ENCODE data around the gene SH2D1A.
A peak's percentile ranks its signal among the peaks of the same experiment; 100 is the strongest.
"Not testable (repeated sequence)": the region's sequence is repeated elsewhere in the genome, so short reads cannot be mapped to it uniquely, and the experiment has no call there.

SH2D1A gene
- 59.3 to 59.9 reads per million in 2 donors for total RNA-seq

DNA sequence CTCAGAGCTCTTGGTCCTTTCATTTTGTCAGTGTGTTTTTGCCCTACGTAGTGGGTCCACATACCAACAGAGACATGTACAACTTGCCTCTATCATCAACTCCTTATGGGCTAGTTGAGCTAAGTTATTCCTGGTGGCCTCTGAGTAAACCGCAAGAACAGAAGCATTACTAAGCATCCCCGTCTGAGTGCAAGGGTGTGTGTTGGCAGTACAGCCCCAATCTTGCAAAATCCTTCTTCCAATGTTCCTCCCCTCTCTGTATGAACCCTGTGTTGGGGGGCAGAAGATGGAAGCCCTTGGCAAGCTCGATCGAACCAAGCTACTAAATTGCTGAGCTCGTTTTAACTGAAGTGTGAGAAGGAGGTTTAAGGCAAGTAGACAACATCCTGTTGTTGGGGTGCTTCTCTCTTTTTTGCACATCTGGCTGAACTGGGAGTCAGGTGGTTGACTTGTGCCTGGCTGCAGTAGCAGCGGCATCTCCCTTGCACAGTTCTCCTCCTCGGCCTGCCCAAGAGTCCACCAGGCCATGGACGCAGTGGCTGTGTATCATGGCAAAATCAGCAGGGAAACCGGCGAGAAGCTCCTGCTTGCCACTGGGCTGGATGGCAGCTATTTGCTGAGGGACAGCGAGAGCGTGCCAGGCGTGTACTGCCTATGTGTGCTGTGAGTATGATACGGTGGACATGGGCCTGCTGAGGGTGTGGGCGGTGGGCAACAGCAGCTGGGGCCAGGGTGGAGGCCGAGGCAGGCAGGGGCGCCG is at the start of gene SH2D1A:
TSS of gene SH2D1A (plus strand) at position 447 of the 760 bp plus-strand sequence. CDS start at position 527, 80 bp downstream.
- DNase-seq: peak in 2 of 5 experiments; percentile 47 to 88

DNA sequence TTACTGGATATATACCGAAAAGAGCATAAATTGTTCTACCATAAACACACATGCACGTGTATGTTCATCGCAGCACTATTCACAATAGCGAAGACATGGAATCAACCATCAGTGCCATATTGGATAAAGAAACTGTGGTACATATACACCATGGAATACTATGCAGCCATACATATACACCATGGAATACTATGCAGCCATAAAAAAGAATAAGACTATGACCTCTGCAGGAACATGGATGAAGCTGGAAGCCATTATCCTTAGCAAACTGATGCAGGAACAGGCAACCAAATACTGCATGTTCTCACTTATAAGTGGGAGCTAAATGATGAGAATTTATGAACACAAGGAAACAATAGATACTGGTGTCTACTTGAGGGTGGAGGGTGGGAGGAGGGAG is 47.0 kb upstream of the SH2D1A start:
- not testable (repeated sequence) for DNase-seq

DNA sequence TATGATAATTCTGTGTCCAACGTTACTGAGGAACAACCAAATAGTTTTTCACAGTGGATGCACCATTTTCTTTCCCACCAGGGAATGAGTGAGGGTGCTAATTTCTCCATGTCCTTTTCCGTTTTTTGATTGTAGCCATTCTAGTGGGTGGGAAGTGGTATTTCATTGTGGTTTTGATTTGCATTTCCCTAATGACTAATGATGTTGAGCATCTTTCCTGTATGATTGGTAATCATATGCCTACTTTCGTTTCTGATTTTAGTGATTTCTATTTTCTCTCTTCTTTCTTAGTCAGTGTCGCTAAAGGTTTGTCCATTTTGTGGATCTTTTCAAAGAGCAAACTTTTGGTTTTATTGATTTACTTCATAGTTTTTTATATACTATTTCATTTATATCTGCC is 46.0 kb upstream of the SH2D1A start:
- DNase-seq: peak in 2 of 5 experiments; percentile 45 to 77

DNA sequence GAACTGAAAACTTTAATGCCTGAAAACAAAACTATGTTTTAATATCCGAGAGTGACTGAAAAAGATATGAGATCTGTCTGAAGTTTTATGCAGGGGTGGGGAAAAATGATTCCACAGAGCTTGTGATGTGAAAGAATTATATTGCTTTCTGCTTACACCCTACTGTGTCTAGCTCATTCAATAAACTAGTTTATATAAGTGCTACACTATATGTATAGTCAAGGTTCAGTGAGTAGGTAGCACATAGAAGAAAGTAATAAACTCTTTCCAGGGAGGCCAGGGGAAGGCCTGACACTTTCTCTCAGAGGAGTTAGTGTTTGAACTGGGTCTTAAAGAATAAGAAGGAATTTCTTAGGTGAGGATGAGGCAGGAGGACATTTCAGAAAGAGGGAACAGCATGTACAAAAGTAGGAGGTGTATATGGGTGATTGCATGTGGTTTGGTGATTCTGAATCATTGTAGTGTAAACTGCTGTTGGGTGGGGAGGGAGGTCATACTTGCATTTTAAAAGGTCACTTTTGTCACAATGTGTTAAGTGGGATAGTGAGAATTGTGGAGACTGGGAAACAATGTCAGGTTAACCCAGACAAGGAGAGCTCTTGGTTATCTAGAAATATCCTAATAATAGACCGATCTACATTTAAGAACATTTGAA is 39.0 kb upstream of the SH2D1A start:
- DNase-seq: no peak

DNA sequence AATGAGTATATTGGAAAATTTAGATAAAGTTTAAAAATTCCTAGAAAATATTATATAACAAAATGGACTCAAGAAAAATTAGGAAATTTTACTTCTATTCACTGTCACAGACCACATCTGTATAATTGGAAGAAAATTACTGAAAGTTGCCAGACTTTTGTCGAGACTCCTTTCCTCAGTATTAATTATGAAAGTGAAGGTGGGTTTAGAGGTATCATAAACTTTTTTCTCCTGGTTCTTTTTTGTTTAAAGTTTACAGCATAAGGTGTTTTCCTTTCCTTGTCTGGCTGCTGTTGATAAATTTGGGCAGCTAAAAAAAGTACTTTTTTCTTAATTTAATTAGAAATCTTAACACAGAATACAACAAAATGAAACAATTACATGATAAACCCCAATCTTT is 20.6 kb upstream of the SH2D1A start:
- DNase-seq: no peak

DNA sequence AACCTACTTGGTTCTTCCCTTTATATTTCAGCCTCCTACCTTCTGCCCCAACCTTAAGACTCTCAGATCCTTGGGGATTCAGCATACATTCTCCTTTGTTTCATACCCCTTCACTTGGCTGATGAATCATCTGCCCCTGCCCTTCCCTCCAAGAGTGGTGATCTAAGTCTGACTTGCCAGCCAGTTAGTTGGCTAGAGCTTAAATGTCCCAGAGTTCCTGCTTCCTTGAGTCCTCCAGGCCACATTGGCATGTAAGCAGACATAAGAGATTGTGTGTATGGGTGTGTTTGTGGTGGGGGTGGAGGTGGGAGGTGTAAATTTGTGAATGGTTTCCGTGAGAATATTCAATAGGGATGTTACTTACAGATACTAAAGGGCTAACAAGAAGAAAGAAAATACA is 17.6 kb upstream of the SH2D1A start:
- DNase-seq: no peak

DNA sequence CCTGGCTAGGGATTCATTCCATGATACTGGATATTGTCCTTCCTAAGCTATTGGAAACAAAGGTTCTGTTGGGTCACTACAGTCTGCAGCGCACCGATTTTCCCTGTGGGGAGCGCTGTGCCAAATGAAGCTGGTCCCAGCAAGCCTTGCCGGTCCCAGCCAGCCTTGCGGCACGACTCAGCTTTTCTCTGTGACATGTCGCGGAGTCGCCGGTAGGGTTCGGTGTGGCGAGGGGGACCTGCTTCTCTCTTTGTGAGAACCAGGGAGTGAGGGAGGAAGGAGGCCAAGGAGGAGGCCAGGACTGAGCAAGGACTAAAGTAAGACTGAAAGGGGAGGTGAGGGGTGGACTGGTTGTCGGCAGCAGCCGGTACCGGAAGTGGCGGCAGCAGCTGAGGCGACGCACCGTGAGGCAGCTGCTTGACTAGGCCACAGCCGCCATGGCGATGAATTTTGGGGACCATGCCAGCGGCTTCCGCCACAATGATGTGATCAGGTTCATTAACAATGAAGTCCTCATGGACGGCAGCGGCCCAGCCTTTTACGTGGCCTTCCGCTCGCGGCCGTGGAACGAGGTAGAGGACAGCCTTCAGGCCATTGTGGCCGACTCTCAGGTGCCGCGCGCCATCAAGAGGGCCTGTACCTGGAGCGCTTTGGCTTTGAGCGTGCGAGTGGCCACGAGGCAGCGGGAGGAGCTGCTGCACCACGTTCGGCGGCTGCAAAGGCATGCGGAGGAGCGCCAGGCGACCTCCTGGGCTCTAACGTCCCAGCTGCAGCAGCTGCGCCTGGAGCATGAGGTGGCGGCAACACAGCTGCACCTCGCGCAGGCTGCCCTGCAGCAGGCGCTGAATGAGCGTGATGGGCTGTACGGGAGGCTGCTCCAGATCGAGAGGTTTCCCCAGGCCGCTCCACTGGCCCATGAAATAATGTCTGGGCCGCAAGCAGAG is 13.6 kb upstream of the SH2D1A start, which contains the start of gene TEX13D:
TSS of gene TEX13D (plus strand) at position 180 of the 944 bp plus-strand sequence. CDS start at position 438, 258 bp downstream.
- DNase-seq: no peak

DNA sequence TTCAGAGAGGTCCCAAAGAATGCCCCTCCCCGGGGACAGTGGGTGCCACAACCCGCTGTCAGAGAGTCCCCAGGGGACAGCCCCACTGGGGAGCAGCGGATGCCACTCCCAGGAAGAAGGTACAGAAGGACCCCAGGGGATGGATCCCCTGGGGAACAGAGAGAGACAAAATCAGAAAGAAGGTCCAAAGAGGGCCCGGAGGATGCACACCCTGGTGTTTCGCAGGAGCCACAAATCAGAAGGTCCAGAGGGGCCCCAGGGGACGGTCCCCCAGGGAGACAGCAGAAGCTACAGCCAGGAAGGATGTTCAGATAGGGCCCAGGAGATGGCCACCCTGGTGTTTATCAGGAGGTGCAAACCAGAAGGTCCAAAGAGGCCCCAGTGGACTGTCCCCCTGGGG is 12.5 kb upstream of the SH2D1A start:
- DNase-seq: no peak

DNA sequence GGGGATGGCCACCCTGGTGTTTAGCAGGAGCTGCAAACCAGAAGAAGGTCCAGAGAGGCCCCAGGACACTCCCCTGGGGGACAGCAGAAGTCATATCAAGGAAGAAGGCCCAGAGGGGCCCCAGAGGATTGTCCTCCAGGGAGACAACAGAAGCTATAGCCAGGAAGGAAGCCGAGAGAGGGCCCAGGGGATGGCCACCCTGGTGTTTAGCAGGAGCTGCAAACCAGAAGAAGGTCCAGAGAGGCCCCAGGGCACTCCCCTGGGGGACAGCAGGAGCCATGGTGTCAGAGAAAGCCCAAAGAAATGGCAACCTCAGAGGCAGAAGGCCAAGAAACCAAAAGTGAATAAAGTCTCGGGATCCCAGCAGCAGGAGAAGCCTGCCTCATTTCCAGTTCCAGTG is 11.8 kb upstream of the SH2D1A start:
- DNase-seq: not testable (repeated sequence)

DNA sequence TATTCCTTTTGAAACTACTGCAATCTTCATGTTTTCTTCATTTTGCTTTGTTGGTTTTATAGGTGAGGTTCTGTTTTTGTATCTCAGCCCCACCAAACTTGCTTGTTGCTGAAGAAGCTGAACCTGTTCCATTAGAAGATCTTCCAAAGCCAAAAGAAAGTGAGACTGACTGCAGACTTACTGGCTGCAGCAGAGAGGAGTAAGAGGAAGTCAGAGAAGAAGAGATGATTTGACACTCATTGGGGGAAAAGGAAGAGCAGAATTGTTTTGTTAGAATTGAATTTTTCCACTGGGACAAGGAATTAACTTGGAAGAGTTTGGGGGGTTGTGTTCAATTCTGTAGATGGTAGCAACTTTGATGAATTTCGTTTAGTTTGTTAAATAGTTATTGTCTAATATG is 10.8 kb upstream of the SH2D1A start:
- no peak for DNase-seq

DNA sequence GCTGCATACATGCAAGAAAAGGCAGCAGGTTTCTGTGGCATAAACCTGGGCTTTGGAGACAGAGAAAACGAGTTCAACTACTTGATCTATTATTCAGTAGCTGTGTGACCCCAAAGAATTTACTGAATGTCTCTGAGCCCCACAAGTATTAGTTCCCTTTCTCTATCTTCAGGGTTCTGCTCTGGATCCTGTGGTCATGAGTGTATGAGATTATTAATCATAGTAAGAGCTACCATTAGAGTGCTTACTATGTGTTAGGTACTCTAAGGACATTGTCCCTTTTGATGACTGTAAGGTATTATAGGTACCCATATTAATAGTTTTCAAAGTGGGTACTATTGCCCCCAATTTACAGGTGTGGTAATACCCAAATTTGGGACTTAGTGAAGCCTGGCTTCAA is 8.4 kb upstream of the SH2D1A start:
- no peak for DNase-seq

DNA sequence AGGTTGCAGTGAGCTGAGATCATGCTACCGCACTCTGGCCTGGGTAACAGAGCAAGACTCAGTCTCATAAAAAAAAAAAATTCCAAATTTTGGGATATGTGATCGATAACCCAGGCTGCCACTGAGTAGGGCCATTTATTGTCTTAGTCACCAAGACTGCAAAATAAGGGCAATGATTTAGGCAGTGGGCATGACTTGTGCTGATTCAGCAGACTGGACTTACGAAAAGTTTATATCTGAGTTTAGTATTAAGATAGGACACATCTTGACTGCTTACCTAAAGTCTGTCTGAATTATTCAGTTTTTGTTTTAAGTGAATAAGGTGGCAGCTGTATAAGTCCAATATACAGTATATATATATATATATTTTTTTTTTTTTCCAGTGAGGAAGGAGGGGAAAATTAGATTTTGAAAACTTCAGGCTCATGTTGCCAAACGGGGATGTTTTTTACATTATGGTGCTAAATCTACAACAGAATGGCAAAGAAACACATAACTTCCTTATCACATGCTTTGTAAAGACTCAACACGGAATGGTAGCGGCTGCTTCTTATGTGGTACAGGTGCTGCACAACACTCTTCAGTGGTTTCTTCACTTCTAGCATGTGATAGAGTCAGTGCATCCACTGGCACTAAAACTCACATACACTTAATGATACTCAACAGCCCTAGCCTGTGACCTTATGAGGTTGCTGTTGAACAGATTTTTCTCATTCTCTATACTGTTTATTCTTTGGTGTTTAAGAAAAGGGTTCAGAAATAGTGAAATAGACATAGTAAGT is 7.4 kb upstream of the SH2D1A start:
- DNase-seq: peak in 2 of 5 experiments; percentile 69 to 74

DNA sequence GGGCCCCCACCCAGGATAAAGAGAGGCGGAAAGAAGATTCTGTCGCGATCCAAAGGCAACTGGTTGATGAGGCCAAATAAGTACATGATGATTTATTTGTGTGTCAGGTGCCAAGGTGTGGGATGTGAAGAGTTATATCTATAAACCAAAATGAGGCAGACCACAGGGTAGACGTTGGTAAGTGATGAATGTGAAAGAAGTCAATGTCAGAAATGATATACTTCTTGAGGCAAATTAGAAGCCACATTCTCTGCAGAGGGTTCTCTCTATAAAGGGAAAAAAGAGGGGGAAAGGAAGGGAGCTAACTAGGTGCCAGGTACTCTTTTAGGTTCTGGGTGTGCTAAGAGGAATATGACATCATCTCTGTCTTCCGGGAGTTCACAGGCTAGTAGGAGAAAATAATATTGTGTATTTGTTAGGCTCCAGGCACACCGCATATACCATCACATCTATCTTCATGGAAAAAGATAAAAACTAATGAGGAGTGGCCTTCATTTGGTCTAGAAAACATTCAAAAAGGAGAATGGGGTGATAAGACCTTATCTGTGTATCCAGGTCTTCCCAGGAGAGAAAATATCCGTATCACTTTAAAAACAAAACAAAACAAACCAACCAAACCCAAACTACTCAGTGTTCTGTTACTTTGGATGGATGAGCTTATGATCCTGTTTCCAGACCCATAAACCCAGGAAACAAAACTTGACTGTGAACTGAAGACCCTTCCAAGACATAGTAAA is 4.8 kb upstream of the SH2D1A start:
- peak in 2 of 5 experiments; percentile 28 to 77 for DNase-seq

DNA sequence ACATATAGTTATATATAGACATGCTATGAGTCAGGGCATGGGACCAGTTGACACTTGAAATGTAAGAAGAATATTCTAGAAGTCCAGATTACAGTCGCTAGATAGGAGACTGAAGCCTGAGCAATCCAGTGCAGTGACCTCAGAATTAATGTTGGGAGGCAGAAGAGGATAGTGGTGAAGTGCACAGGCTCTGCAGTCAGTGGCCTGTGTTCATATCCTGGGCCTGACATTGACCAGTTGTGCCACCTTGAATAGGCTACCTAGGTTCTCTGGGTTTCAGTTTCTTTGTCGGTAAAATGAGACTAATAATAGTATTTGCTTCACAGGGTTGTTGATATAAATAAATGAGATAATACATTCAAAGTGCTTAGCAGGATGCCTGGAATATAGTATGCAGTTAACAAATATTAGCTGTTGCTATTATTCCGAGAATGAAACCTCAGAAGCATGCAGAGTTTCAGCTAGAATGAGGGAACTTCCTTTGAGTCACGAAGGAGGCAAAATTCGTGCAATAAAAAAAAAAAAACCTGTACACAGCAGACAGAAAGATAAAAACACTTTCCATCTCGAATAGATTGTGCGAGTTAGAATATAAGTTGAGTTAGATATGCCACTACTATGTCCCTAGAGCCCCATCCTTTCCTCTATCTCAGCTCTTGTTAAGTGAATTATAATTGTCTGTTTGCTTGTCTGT is 4.0 kb upstream of the SH2D1A start:
- DNase-seq: peak in 2 of 5 experiments; percentile 42 to 73

DNA sequence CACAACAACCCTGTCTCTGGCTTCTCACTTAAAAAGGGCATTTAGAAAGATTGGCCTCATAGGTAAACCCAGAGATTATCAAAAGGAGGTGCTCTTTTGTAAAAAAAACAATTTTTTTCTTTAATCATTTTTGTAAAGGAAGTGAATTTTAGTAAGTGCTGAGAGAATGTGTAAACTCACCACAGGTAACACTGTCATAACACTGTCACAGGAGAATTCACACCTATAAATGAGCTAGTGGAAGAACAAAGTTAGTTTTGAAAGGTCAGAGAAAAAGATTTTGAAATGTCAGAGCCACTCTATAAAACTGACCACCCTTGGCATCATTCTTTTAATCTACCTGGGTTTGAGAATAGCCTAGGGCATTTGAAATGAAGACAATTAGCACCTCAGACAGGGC is 3.3 kb upstream of the SH2D1A start:
- DNase-seq: peak in 1 of 5 experiments; percentile 58

DNA sequence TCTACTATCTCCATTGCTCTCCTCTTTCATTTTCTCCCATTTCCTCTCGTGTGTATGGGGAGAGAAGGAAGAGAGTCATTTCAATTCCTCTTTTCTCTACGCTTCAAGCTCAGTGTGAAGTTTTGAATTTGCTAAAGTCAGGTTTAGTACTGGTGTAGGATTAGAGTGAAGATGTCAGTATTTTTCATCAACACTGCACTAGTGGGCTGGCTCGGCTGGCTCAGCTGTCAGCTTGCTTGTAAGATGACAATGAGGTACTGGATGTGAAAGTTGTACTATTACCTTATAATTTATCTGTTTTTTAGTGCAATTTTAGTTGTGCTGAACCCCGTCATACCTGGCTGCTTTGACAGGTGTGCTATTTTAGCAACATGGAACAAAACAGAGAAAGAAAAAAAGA is 2.1 kb upstream of the SH2D1A start:
- no peak for DNase-seq

DNA sequence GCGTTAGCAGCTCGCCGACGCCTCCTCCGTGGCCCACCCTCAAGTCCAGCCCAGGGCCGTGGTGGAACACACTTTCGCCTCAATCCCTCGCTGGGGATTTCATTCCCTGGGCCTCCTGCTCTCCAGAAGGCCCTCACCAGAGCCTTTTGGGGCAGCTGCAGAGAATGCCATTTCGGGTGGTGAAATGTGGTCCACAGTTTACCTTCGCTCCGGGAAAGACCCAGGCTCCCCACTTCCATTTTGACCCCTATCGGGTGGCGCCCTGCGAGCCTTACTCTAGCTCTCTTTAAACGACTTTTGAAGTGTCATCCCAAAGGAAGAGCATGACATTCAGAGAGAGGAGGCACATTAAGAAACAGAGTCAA is 496 bp downstream of the SH2D1A start:
- no peak for DNase-seq

DNA sequence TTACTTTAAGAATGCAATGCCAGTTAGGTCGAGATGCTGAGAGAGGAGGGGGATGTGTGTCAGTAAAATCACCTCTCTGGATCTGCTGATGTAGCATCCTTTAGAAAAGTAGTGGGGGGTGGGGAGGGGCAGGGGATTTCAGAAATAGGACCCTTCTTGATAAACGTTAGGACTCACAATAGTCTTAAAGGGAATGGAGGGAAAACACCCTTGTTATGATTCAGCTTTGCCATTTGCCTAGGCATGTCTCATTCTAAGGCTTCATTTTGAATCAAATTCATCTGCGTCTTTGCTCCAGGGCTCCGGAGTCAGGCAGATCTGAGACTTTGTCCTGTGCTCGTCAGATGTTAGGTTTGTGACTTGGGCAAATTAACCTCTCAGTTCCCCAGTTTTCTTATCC is 879 bp downstream of the SH2D1A start:
- DNase-seq: peak in 2 of 5 experiments; percentile 19 to 48

DNA sequence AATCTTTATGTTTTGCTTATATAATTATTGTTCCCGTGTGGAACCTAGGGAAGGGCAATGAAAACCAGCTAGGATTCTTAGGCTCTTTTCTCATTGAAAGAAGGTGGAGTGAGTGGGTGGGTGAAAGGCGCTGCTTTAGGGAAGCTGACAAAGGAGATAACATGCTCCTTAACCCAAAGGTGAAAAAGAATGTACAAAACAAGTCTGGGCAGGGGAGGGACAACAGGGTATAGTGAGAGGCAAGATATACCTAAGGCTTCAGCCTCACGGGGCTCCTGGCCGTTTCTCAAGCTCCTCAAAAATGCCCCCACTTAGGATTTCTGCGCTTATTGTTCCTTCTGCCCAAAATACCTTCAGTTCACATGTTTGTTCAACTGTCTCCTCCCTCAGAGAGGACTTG is 1.8 kb downstream of the SH2D1A start:
- no peak for DNase-seq

DNA sequence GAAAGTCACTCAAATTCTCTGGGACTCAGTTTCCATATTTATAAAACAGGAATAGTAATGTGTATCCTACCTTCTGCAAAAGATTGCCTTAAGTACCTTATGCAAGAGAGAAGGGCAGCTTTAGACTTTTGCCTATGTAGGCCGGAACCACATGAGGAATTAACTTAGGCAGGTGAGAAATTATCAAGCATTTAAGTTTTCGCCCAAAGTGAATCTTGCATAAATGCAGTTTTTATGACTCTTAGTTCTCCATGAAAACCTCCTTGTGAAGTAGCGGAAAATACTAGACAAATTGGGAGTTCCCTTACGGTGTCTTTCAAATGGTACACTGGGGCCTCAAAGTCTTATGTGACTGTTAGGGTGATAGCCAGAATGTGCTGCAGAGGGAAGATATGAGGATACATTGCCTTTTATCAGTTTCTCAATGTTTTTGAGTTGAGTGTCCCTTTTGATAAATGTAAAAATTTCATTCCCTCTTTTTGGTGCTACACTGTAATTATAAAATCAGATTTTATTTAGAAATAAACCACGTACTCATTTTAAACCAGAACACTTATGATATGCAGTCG is 2.6 kb downstream of the SH2D1A start:
- DNase-seq: peak in 1 of 5 experiments; percentile 51
